AG10803 (cell line): ENCODE data around the gene CCNDBP1.
A peak's percentile ranks its signal among the peaks of the same experiment; 100 is the strongest.

Source experiments
- DNase-seq: peaks from one replicate; pipeline ENCODE4 v3.0.0; 2010; ENCODE audit warnings: low read depth
- H3K4me3 ChIP-seq: 2 replicates; pipeline ENCODE4 v1.5.1; 2011; ENCODE audit warnings: mild to moderate bottlenecking, low read length, control low read depth
- CTCF ChIP-seq: conservative IDR thresholded peaks from 2 replicates; pipeline ENCODE4 v1.5.1; 2011; ENCODE audit warnings: mild to moderate bottlenecking, low read length, control low read depth, inconsistent platforms

CCNDBP1 gene

GRCh38 chr15:43184407-43185124, 637 bp upstream of the CCNDBP1 start:
- no peak for TF ChIP-seq CTCF
- DNase-seq, result no peak
- H3K4me3 ChIP-seq, result peak overlapping the region; percentile 89

- TF ChIP-seq CTCF, result no peak
- peak; percentile 6 for DNase-seq
- H3K4me3 ChIP-seq, result peak overlapping the region; percentile 89
Measured at GRCh38 chr15:43186003-43186353, 775 bp downstream of the CCNDBP1 start.

GRCh38 chr15:43187544-43188155, 2.4 kb downstream of the CCNDBP1 start:
- DNase-seq, result peak; percentile 72
- peak; percentile 82 for TF ChIP-seq CTCF
- H3K4me3 ChIP-seq, result no peak overlapping the region

- no peak for TF ChIP-seq CTCF
Measured at GRCh38 chr15:43189296-43189695, 4.1 kb downstream of the CCNDBP1 start.

GRCh38 chr15:43190178-43190577, 5.0 kb downstream of the CCNDBP1 start:
- peak; percentile 45 for DNase-seq
- H3K4me3 ChIP-seq, result no peak overlapping the region
- TF ChIP-seq CTCF, result no peak

More at GRCh38 chr15:43189296-43189695, 4.1 kb downstream of the CCNDBP1 start:
- H3K4me3 ChIP-seq, result no peak overlapping the region
- DNase-seq, result no peak

- no peak for TF ChIP-seq CTCF
- no peak for DNase-seq
- no peak overlapping the region for H3K4me3 ChIP-seq
Measured at GRCh38 chr15:43193710-43194109, 8.5 kb downstream of the CCNDBP1 start.

GRCh38 chr15:43194795-43195194, 9.6 kb downstream of the CCNDBP1 start:
- TF ChIP-seq CTCF, result no peak
- DNase-seq, result no peak
- H3K4me3 ChIP-seq, result no peak overlapping the region
